Stimulated activated naive B cell treated with anti-CD40 and anti-IgM and Interleukin-4, amounts not matched to agents 10 μg/mL and 1 μg/mL and 100 μg/mL, for 72 hours (primary cell): ENCODE data around the gene PI4KA.

Source experiments
- ATAC-seq, 2 donors: fragments of 150-1000 bp; cut with Tn5 transposase; replicated peaks; 2 replicates each; pipeline ENCODE4 v1.10.0; 2021; ENCODE audit warnings: moderate library complexity in 1 of 2
- DNase-seq: peaks from one replicate; pipeline ENCODE4 v3.0.0; 2021
- H3K27ac Mint-ChIP-seq: one replicate; pipeline ENCODE4 v1.8.0; 2022; ENCODE audit warnings: mild to moderate bottlenecking, mixed read lengths
- H3K27me3 Mint-ChIP-seq, 2 donors: one replicate each; pipeline ENCODE4 v1.8.0; 2022; ENCODE audit warnings: mixed read lengths in 2 of 2
- H3K36me3 Mint-ChIP-seq, 2 donors: one replicate each; pipeline ENCODE4 v1.8.0; 2022; ENCODE audit warnings: mixed read lengths in 2 of 2, mild to moderate bottlenecking in 1 of 2
- H3K4me1 Mint-ChIP-seq, 2 donors: one replicate each; pipeline ENCODE4 v1.8.0; 2022; ENCODE audit warnings: mixed read lengths in 2 of 2, mild to moderate bottlenecking in 1 of 2
- H3K4me3 Mint-ChIP-seq, 2 donors: one replicate each; pipeline ENCODE4 v1.8.0; 2022; ENCODE audit warnings: mild to moderate bottlenecking in 2 of 2, mixed read lengths in 2 of 2, moderate library complexity in 1 of 2
- H3K9me3 Mint-ChIP-seq, 2 donors: one replicate each; pipeline ENCODE4 v1.8.0; 2022; ENCODE audit warnings: mixed read lengths in 2 of 2, mild to moderate bottlenecking in 1 of 2

PI4KA gene

GRCh38 chr22:20808844-20809243 is 49.8 kb downstream of the PI4KA start:
- Mint-ChIP-seq H3K4me3 (no peak overlapping the region), H3K36me3 (peaks cover 53 to 77% of the 10 kb centered on the region in 2 donors), H3K27ac (peak overlapping the region; percentile 2), H3K4me1 (peaks cover 9 to 13% of the 10 kb centered on the region in 2 donors), H3K9me3 (no peaks in the 10 kb centered on the region), H3K27me3 (no peaks in the 10 kb centered on the region)
- ATAC-seq (peak; percentile 80 to 91), DNase-seq (peak; percentile 11)

- DNase-seq (no peak), ATAC-seq (no peak)
- peaks cover 9 to 13% of the 10 kb centered on the region in 2 donors for H3K4me1 Mint-ChIP-seq
Observed at GRCh38 chr22:20807315-20807752, 51.3 kb downstream of the PI4KA start.

GRCh38 chr22:20805972-20806471 is 52.6 kb downstream of the PI4KA start:
- no peak for DNase-seq
- H3K4me3 Mint-ChIP-seq, result no peak overlapping the region
- peaks cover 46 to 70% of the 10 kb centered on the region in 2 donors for H3K36me3 Mint-ChIP-seq
- H3K27me3 Mint-ChIP-seq, result no peaks in the 10 kb centered on the region
- no peak for ATAC-seq
- H3K27ac Mint-ChIP-seq, result no peak overlapping the region
- no peaks in the 10 kb centered on the region for H3K9me3 Mint-ChIP-seq
- H3K4me1 Mint-ChIP-seq, result peaks cover 9 to 13% of the 10 kb centered on the region in 2 donors

More at GRCh38 chr22:20807315-20807752, 51.3 kb downstream of the PI4KA start:
- Mint-ChIP-seq H3K27ac (no peak overlapping the region), H3K4me3 (no peak overlapping the region), H3K36me3 (peaks cover 53 to 77% of the 10 kb centered on the region in 2 donors), H3K9me3 (no peaks in the 10 kb centered on the region), H3K27me3 (no peaks in the 10 kb centered on the region)

GRCh38 chr22:20804650-20805049 is 54.0 kb downstream of the PI4KA start:
- ATAC-seq (no peak), DNase-seq (no peak)
- no peaks in the 10 kb centered on the region for H3K9me3 Mint-ChIP-seq
- H3K27ac Mint-ChIP-seq, result no peak overlapping the region
- no peak overlapping the region for H3K4me3 Mint-ChIP-seq
- H3K4me1 Mint-ChIP-seq, result peaks cover 7 to 12% of the 10 kb centered on the region in 2 donors
- peaks cover 48 to 64% of the 10 kb centered on the region in 2 donors for H3K36me3 Mint-ChIP-seq
- H3K27me3 Mint-ChIP-seq, result no peaks in the 10 kb centered on the region

- H3K4me3 Mint-ChIP-seq, result no peak overlapping the region
- no peaks in the 10 kb centered on the region for H3K9me3 Mint-ChIP-seq
- DNase-seq (no peak), ATAC-seq (no peak)
- peak overlapping the region; percentile 51 for H3K27ac Mint-ChIP-seq
- H3K4me1 Mint-ChIP-seq, result peaks cover 4 to 5% of the 10 kb centered on the region in 2 donors
- H3K27me3 Mint-ChIP-seq, result no peaks in the 10 kb centered on the region
- H3K36me3 Mint-ChIP-seq, result peaks cover 46 to 66% of the 10 kb centered on the region in 2 donors
Observed at GRCh38 chr22:20803696-20804324, 54.8 kb downstream of the PI4KA start.

- H3K27ac Mint-ChIP-seq, result peak overlapping the region; percentile 51
- peaks cover 0 to 10% of the 10 kb centered on the region in 2 donors for H3K4me1 Mint-ChIP-seq
- H3K36me3 Mint-ChIP-seq, result peaks cover 45 to 69% of the 10 kb centered on the region in 2 donors
- DNase-seq (no peak), ATAC-seq (no peak)
- no peak overlapping the region for H3K4me3 Mint-ChIP-seq
- no peaks in the 10 kb centered on the region for H3K27me3 Mint-ChIP-seq
- no peaks in the 10 kb centered on the region for H3K9me3 Mint-ChIP-seq
Observed at GRCh38 chr22:20802922-20803553, 55.6 kb downstream of the PI4KA start.

- no peaks in the 10 kb centered on the region for H3K27me3 Mint-ChIP-seq
- H3K36me3 Mint-ChIP-seq, result peaks cover 41 to 68% of the 10 kb centered on the region in 2 donors
- peaks cover 0 to 10% of the 10 kb centered on the region in 2 donors for H3K4me1 Mint-ChIP-seq
- H3K9me3 Mint-ChIP-seq, result no peaks in the 10 kb centered on the region
- no peak overlapping the region for H3K4me3 Mint-ChIP-seq
- DNase-seq (no peak), ATAC-seq (no peak)
- no peak overlapping the region for H3K27ac Mint-ChIP-seq
Observed at GRCh38 chr22:20802452-20802851, 56.2 kb downstream of the PI4KA start.

GRCh38 chr22:20799449-20799848 is 59.2 kb downstream of the PI4KA start:
- Mint-ChIP-seq H3K27me3 (no peaks in the 10 kb centered on the region), H3K36me3 (peaks cover 55 to 81% of the 10 kb centered on the region in 2 donors), H3K9me3 (no peaks in the 10 kb centered on the region), H3K27ac (no peak overlapping the region), H3K4me1 (peaks cover 0 to 12% of the 10 kb centered on the region in 2 donors), H3K4me3 (no peak overlapping the region)
- no peak for ATAC-seq
- DNase-seq, result no peak

GRCh38 chr22:20798974-20799373 is 59.6 kb downstream of the PI4KA start:
- Mint-ChIP-seq H3K4me3 (no peak overlapping the region), H3K36me3 (peaks cover 52 to 80% of the 10 kb centered on the region in 2 donors), H3K27ac (no peak overlapping the region), H3K4me1 (peaks cover 0 to 12% of the 10 kb centered on the region in 2 donors), H3K9me3 (no peaks in the 10 kb centered on the region), H3K27me3 (no peaks in the 10 kb centered on the region)
- ATAC-seq (no peak), DNase-seq (no peak)

- Mint-ChIP-seq H3K4me1 (peaks cover 0 to 12% of the 10 kb centered on the region in 2 donors), H3K27me3 (no peaks in the 10 kb centered on the region), H3K9me3 (no peaks in the 10 kb centered on the region), H3K4me3 (no peak overlapping the region), H3K36me3 (peaks cover 48 to 72% of the 10 kb centered on the region in 2 donors), H3K27ac (no peak overlapping the region)
- DNase-seq (no peak), ATAC-seq (peak in 1 of 2 donors; percentile 43)
Observed at GRCh38 chr22:20798218-20798617, 60.4 kb downstream of the PI4KA start.

GRCh38 chr22:20796731-20797130 is 61.9 kb downstream of the PI4KA start:
- DNase-seq, result no peak
- no peaks in the 10 kb centered on the region for H3K27me3 Mint-ChIP-seq
- H3K4me1 Mint-ChIP-seq, result peaks cover 0 to 12% of the 10 kb centered on the region in 2 donors
- no peak overlapping the region for H3K4me3 Mint-ChIP-seq
- no peak for ATAC-seq
- no peak overlapping the region for H3K27ac Mint-ChIP-seq
- H3K36me3 Mint-ChIP-seq, result peaks cover 47 to 71% of the 10 kb centered on the region in 2 donors
- H3K9me3 Mint-ChIP-seq, result no peaks in the 10 kb centered on the region

GRCh38 chr22:20794650-20795413 is 63.8 kb downstream of the PI4KA start:
- Mint-ChIP-seq H3K4me1 (peaks cover 6 to 12% of the 10 kb centered on the region in 2 donors), H3K27ac (no peak overlapping the region)

GRCh38 chr22:20793748-20794649 is 64.6 kb downstream of the PI4KA start:
- no peaks in the 10 kb centered on the region for H3K9me3 Mint-ChIP-seq
- H3K4me3 Mint-ChIP-seq, result no peak overlapping the region
- H3K36me3 Mint-ChIP-seq, result peaks cover 46 to 66% of the 10 kb centered on the region in 2 donors
- ATAC-seq (no peak), DNase-seq (no peak)
- peaks cover 6 to 11% of the 10 kb centered on the region in 2 donors for H3K4me1 Mint-ChIP-seq
- no peak overlapping the region for H3K27ac Mint-ChIP-seq
- no peaks in the 10 kb centered on the region for H3K27me3 Mint-ChIP-seq

More at GRCh38 chr22:20794650-20795413, 63.8 kb downstream of the PI4KA start:
- ATAC-seq (no peak), DNase-seq (no peak)
- Mint-ChIP-seq H3K9me3 (no peaks in the 10 kb centered on the region), H3K36me3 (peaks cover 50 to 74% of the 10 kb centered on the region in 2 donors), H3K4me3 (no peak overlapping the region), H3K27me3 (no peaks in the 10 kb centered on the region)
